Measurements from ENCODE around the gene MCRIP1. TPM values are rescaled to one million over a fixed set of nuclear protein-coding genes. Genes with fewer than 3 reads are reported as not detected.

The MCRIP1 gene
- total and polyA plus RNA-seq, 4 donors = 93.5 to 310 (median 132) TPM

- H3K27me3 ChIP-seq (ENCODE audit: control insufficient read depth in 1 of 2, insufficient read depth in 2 of 2, low read length in 1 of 2) = no peaks in the 10 kb centered on the region
- no peak overlapping the region for H3K27ac ChIP-seq (ENCODE audit: low read depth in 1 of 2, low read length in 2 of 2)
- intact Hi-C loops (cut with DNase I) = no loop called here
- no peaks in the 10 kb centered on the region for H3K36me3 ChIP-seq (ENCODE audit: control insufficient read depth in 1 of 2, insufficient read depth in 2 of 2, low read length in 1 of 2)
- no peak overlapping the region for H3K4me3 ChIP-seq (ENCODE audit: low read length in 2 of 2)
- H3K4me1 ChIP-seq (ENCODE audit: control insufficient read depth in 1 of 2, insufficient read depth in 2 of 2, low read length in 2 of 2) = no peaks in the 10 kb centered on the region
- no peak for DNase-seq
- no peak for ATAC-seq (ENCODE audit: low FRiP score)
- WGBS, 2 donors = 49 to 51% methylated on average over 17 of the region's 17 CpGs
- no peaks in the 10 kb centered on the region for H3K9me3 ChIP-seq (ENCODE audit: control insufficient read depth, low read length)
These were observed 5.7 kb upstream of the MCRIP1 start for GRCh38 chr17:81838753-81839255.

- no peaks in the 10 kb centered on the region for H3K4me1 ChIP-seq (ENCODE audit: control insufficient read depth in 1 of 2, insufficient read depth in 2 of 2, low read length in 2 of 2)
- H3K27ac ChIP-seq (ENCODE audit: low read depth in 1 of 2, low read length in 2 of 2) = no peak overlapping the region
- no peaks in the 10 kb centered on the region for H3K36me3 ChIP-seq (ENCODE audit: control insufficient read depth in 1 of 2, insufficient read depth in 2 of 2, low read length in 1 of 2)
- no peaks in the 10 kb centered on the region for H3K27me3 ChIP-seq (ENCODE audit: control insufficient read depth in 1 of 2, insufficient read depth in 2 of 2, low read length in 1 of 2)
- ATAC-seq (ENCODE audit: low FRiP score) = no peak
- H3K9me3 ChIP-seq (ENCODE audit: control insufficient read depth, low read length) = no peaks in the 10 kb centered on the region
- intact Hi-C loops (cut with DNase I) = no loop called here
- WGBS, 2 donors = 81 to 83% methylated on average over 9 of the region's 9 CpGs
- H3K4me3 ChIP-seq (ENCODE audit: low read length in 2 of 2) = no peak overlapping the region
- DNase-seq = no peak
These were observed 4.5 kb upstream of the MCRIP1 start for GRCh38 chr17:81837641-81838040.

- Histone ChIP-seq H3K27ac (ENCODE audit: low read depth in 1 of 2, low read length in 2 of 2) (no peak within 1 kb of the TSS), H3K27me3 (ENCODE audit: control insufficient read depth in 1 of 2, insufficient read depth in 2 of 2, low read length in 1 of 2) (no peaks in the 10 kb centered on the region), H3K9me3 (ENCODE audit: control insufficient read depth, low read length) (no peaks in the 10 kb centered on the region), H3K4me1 (ENCODE audit: control insufficient read depth in 1 of 2, insufficient read depth in 2 of 2, low read length in 2 of 2) (no peaks in the 10 kb centered on the region), H3K36me3 (ENCODE audit: control insufficient read depth in 1 of 2, insufficient read depth in 2 of 2, low read length in 1 of 2) (no peaks in the 10 kb centered on the region), H3K4me3 (ENCODE audit: low read length in 2 of 2) (no peak within 1 kb of the TSS)
- ATAC-seq (ENCODE audit: low FRiP score) (no peak), DNase-seq (no peak)
- intact Hi-C loops (cut with DNase I) = no loop called here
- WGBS, 2 donors = 91 to 96% methylated on average over 26 of the region's 26 CpGs
These were observed 1.8 kb upstream of the MCRIP1 start, which contains the start of gene PPP1R27 for GRCh38 chr17:81834831-81835267. Gene PPP1R27, minus strand, starts transcription at chr17:81835050. Its CDS starts 97 bp downstream, at chr17:81834953.

GRCh38 chr17:81833921-81834830 lies 1.1 kb upstream of the MCRIP1 start:
- no peaks in the 10 kb centered on the region for H3K27me3 ChIP-seq (ENCODE audit: control insufficient read depth in 1 of 2, insufficient read depth in 2 of 2, low read length in 1 of 2)
- DNase-seq (no peak), ATAC-seq (ENCODE audit: low FRiP score) (no peak)
- no peaks in the 10 kb centered on the region for H3K4me1 ChIP-seq (ENCODE audit: control insufficient read depth in 1 of 2, insufficient read depth in 2 of 2, low read length in 2 of 2)
- H3K9me3 ChIP-seq (ENCODE audit: control insufficient read depth, low read length) = no peaks in the 10 kb centered on the region
- peak overlapping the region in 1 of 2 donors; percentile 75 for H3K27ac ChIP-seq (ENCODE audit: low read depth in 1 of 2, low read length in 2 of 2)
- intact Hi-C loops (cut with DNase I) = no loop called here
- 83 to 85% methylated on average over 31 of the region's 31 CpGs for WGBS, 2 donors
- no peak overlapping the region for H3K4me3 ChIP-seq (ENCODE audit: low read length in 2 of 2)
- H3K36me3 ChIP-seq (ENCODE audit: control insufficient read depth in 1 of 2, insufficient read depth in 2 of 2, low read length in 1 of 2) = no peaks in the 10 kb centered on the region

GRCh38 chr17:81832608-81833159 lies 407 bp downstream of the MCRIP1 start:
- peak overlapping the region; percentile 80 to 84 for H3K4me3 ChIP-seq (ENCODE audit: low read length in 2 of 2)
- H3K27me3 ChIP-seq (ENCODE audit: control insufficient read depth in 1 of 2, insufficient read depth in 2 of 2, low read length in 1 of 2) = no peaks in the 10 kb centered on the region
- H3K4me1 ChIP-seq (ENCODE audit: control insufficient read depth in 1 of 2, insufficient read depth in 2 of 2, low read length in 2 of 2) = no peaks in the 10 kb centered on the region
- DNase-seq (no peak), ATAC-seq (ENCODE audit: low FRiP score) (peak; percentile 35)
- H3K27ac ChIP-seq (ENCODE audit: low read depth in 1 of 2, low read length in 2 of 2) = peak overlapping the region; percentile 9 to 41
- H3K36me3 ChIP-seq (ENCODE audit: control insufficient read depth in 1 of 2, insufficient read depth in 2 of 2, low read length in 1 of 2) = no peaks in the 10 kb centered on the region
- intact Hi-C loops (cut with DNase I) = no loop called here
- H3K9me3 ChIP-seq (ENCODE audit: control insufficient read depth, low read length) = no peaks in the 10 kb centered on the region
- WGBS, 2 donors = 0% methylated on average over 37 to 65 of the region's 65 CpGs

GRCh38 chr17:81831957-81832607 lies 1.0 kb downstream of the MCRIP1 start:
- no peaks in the 10 kb centered on the region for H3K9me3 ChIP-seq (ENCODE audit: control insufficient read depth, low read length)
- DNase-seq (peak in 1 of 2 donors; percentile 65), ATAC-seq (ENCODE audit: low FRiP score) (peak; percentile 40)
- no peaks in the 10 kb centered on the region for H3K36me3 ChIP-seq (ENCODE audit: control insufficient read depth in 1 of 2, insufficient read depth in 2 of 2, low read length in 1 of 2)
- peak overlapping the region in 1 of 2 donors; percentile 41 for H3K27ac ChIP-seq (ENCODE audit: low read depth in 1 of 2, low read length in 2 of 2)
- H3K4me1 ChIP-seq (ENCODE audit: control insufficient read depth in 1 of 2, insufficient read depth in 2 of 2, low read length in 2 of 2) = no peaks in the 10 kb centered on the region
- peak overlapping the region; percentile 80 to 84 for H3K4me3 ChIP-seq (ENCODE audit: low read length in 2 of 2)
- intact Hi-C loops (cut with DNase I) = no loop called here
- WGBS, 2 donors = 7% methylated on average over 18 of the region's 18 CpGs
- no peaks in the 10 kb centered on the region for H3K27me3 ChIP-seq (ENCODE audit: control insufficient read depth in 1 of 2, insufficient read depth in 2 of 2, low read length in 1 of 2)

GRCh38 chr17:81831563-81831956 lies 1.5 kb downstream of the MCRIP1 start:
- H3K4me3 ChIP-seq (ENCODE audit: low read length in 2 of 2) = no peak overlapping the region
- no peaks in the 10 kb centered on the region for H3K27me3 ChIP-seq (ENCODE audit: control insufficient read depth in 1 of 2, insufficient read depth in 2 of 2, low read length in 1 of 2)
- ATAC-seq (ENCODE audit: low FRiP score) (no peak), DNase-seq (no peak)
- H3K4me1 ChIP-seq (ENCODE audit: control insufficient read depth in 1 of 2, insufficient read depth in 2 of 2, low read length in 2 of 2) = no peaks in the 10 kb centered on the region
- no peaks in the 10 kb centered on the region for H3K36me3 ChIP-seq (ENCODE audit: control insufficient read depth in 1 of 2, insufficient read depth in 2 of 2, low read length in 1 of 2)
- no peaks in the 10 kb centered on the region for H3K9me3 ChIP-seq (ENCODE audit: control insufficient read depth, low read length)
- H3K27ac ChIP-seq (ENCODE audit: low read depth in 1 of 2, low read length in 2 of 2) = peak overlapping the region in 1 of 2 donors; percentile 41
- intact Hi-C loops (cut with DNase I) = no loop called here
- 83 to 85% methylated on average over 7 of the region's 7 CpGs for WGBS, 2 donors

GRCh38 chr17:81829858-81830257 lies 3.2 kb downstream of the MCRIP1 start:
- Histone ChIP-seq H3K4me1 (ENCODE audit: control insufficient read depth in 1 of 2, insufficient read depth in 2 of 2, low read length in 2 of 2) (no peaks in the 10 kb centered on the region), H3K27ac (ENCODE audit: low read depth in 1 of 2, low read length in 2 of 2) (no peak overlapping the region), H3K36me3 (ENCODE audit: control insufficient read depth in 1 of 2, insufficient read depth in 2 of 2, low read length in 1 of 2) (no peaks in the 10 kb centered on the region), H3K9me3 (ENCODE audit: control insufficient read depth, low read length) (no peaks in the 10 kb centered on the region), H3K4me3 (ENCODE audit: low read length in 2 of 2) (no peak overlapping the region), H3K27me3 (ENCODE audit: control insufficient read depth in 1 of 2, insufficient read depth in 2 of 2, low read length in 1 of 2) (no peaks in the 10 kb centered on the region)
- 82 to 88% methylated on average over 6 of the region's 6 CpGs for WGBS, 2 donors
- DNase-seq (no peak), ATAC-seq (ENCODE audit: low FRiP score) (no peak)
- intact Hi-C loops (cut with DNase I) = no loop called here

Measured in aorta (tissue), 5 donors.